H9 (cell line): ENCODE measurements around the gene TCF7L2. TPM values are rescaled to one million over a fixed set of nuclear protein-coding genes. Genes with fewer than 3 reads are reported as not detected.

Source experiments
- DNase-seq: peaks from one replicate; pipeline ENCODE4 v3.0.0-alpha.2; 2017
- H2AFZ ChIP-seq: one replicate; pipeline ENCODE4 v1.6.1; 2013; ENCODE audit warnings: mild to moderate bottlenecking, low read length, control low read depth, moderate library complexity
- H2AK5ac ChIP-seq: 2 replicates; pipeline ENCODE4 v1.6.1; 2013; ENCODE audit warnings: low read length, control low read depth, mixed read lengths; ENCODE audit not compliant: insufficient read length
- H2BK120ac ChIP-seq: one replicate; pipeline ENCODE4 v1.6.1; 2013; ENCODE audit warnings: low read depth, mild to moderate bottlenecking, low read length, control low read depth, inconsistent platforms; ENCODE audit not compliant: poor library complexity, severe bottlenecking
- H2BK12ac ChIP-seq: 2 replicates; pipeline ENCODE4 v1.6.1; 2013; ENCODE audit warnings: low read length, control low read depth, mixed read lengths, low read depth; ENCODE audit not compliant: insufficient read length
- H2BK15ac ChIP-seq: 2 replicates; pipeline ENCODE4 v1.6.1; 2013; ENCODE audit warnings: low read depth, low read length, control low read depth
- H2BK20ac ChIP-seq: one replicate; pipeline ENCODE4 v1.6.1; 2013; ENCODE audit warnings: low read depth, mild to moderate bottlenecking, low read length, control low read depth, inconsistent platforms; ENCODE audit not compliant: poor library complexity, severe bottlenecking
- H2BK5ac ChIP-seq: 2 replicates; pipeline ENCODE4 v1.6.1; 2013; ENCODE audit warnings: low read length, control low read depth, mixed read lengths; ENCODE audit not compliant: insufficient read length
- H3K14ac ChIP-seq: 2 replicates; pipeline ENCODE4 v1.6.1; 2013; ENCODE audit warnings: low read length, control low read depth; ENCODE audit not compliant: insufficient read depth
- H3K18ac ChIP-seq: 2 replicates; pipeline ENCODE4 v1.6.1; 2013; ENCODE audit warnings: low read depth, mild to moderate bottlenecking, mixed read lengths, low read length, control low read depth; ENCODE audit not compliant: insufficient read length
- H3K23ac ChIP-seq: 2 replicates; pipeline ENCODE4 v1.6.1; 2013; ENCODE audit warnings: low read length, control low read depth, mixed read lengths, low read depth; ENCODE audit not compliant: insufficient read length
- H3K23me2 ChIP-seq: 2 replicates; pipeline ENCODE4 v1.6.1; 2013; ENCODE audit warnings: low read depth, mild to moderate bottlenecking, mixed read lengths, low read length, control low read depth; ENCODE audit not compliant: insufficient read length, poor library complexity, severe bottlenecking
- H3K27ac ChIP-seq: 2 replicates; pipeline ENCODE4 v1.5.1; 2013; ENCODE audit warnings: low read length, control low read depth, mixed read lengths, low read depth; ENCODE audit not compliant: insufficient read length
- H3K27me3 ChIP-seq: 2 replicates; pipeline ENCODE4 v1.6.1; 2013; ENCODE audit warnings: low read length, control low read depth, inconsistent platforms; ENCODE audit not compliant: insufficient read depth
- H3K4ac ChIP-seq: 2 replicates; pipeline ENCODE4 v1.6.1; 2013; ENCODE audit warnings: low read depth, mild to moderate bottlenecking, control low read depth, inconsistent platforms, low read length, moderate library complexity
- H3K4me1 ChIP-seq: 2 replicates; pipeline ENCODE4 v1.6.1; 2013; ENCODE audit warnings: low read length, control low read depth, inconsistent platforms; ENCODE audit not compliant: insufficient read depth
- H3K4me2 ChIP-seq: 2 replicates; pipeline ENCODE4 v1.6.1; 2013; ENCODE audit warnings: low read length, control low read depth, mixed read lengths; ENCODE audit not compliant: insufficient read length, insufficient read depth
- H3K56ac ChIP-seq: 2 replicates; pipeline ENCODE4 v1.6.1; 2013; ENCODE audit warnings: low read depth, mild to moderate bottlenecking, mixed read lengths, low read length, control low read depth; ENCODE audit not compliant: insufficient read length
- H3K79me1 ChIP-seq: 2 replicates; pipeline ENCODE4 v1.6.1; 2013; ENCODE audit warnings: low read depth, mild to moderate bottlenecking, moderate library complexity, low read length, control low read depth, inconsistent platforms; ENCODE audit not compliant: insufficient read depth, poor library complexity, severe bottlenecking
- H3K79me2 ChIP-seq: 2 replicates; pipeline ENCODE4 v1.6.1; 2013; ENCODE audit warnings: low read length, control low read depth, inconsistent platforms; ENCODE audit not compliant: insufficient read depth
- H3K9ac ChIP-seq: 2 replicates; pipeline ENCODE4 v1.6.1; 2013; ENCODE audit warnings: low read length, control low read depth, mixed read lengths; ENCODE audit not compliant: insufficient read length; ENCODE audit errors: extremely low read depth
- H3K9me3 ChIP-seq: one replicate; pipeline ENCODE4 v1.6.1; 2013; ENCODE audit warnings: low read depth, low read length, inconsistent platforms; ENCODE audit not compliant: control insufficient read depth
- H3T11ph ChIP-seq: one replicate; pipeline ENCODE4 v1.6.1; 2013; ENCODE audit warnings: mild to moderate bottlenecking, low read length, control low read depth, inconsistent platforms
- H4K20me1 ChIP-seq: one replicate; pipeline ENCODE4 v1.6.1; 2013; ENCODE audit not compliant: control insufficient read depth, insufficient read length, insufficient read depth
- H4K5ac ChIP-seq: 2 replicates; pipeline ENCODE4 v1.6.1; 2013; ENCODE audit warnings: low read depth, mild to moderate bottlenecking, mixed read lengths, low read length, control low read depth; ENCODE audit not compliant: insufficient read length
- H4K8ac ChIP-seq: replicated peaks from 2 replicates; pipeline ENCODE4 v1.6.1; 2013; ENCODE audit warnings: low read length, control low read depth, mixed read lengths, low read depth; ENCODE audit not compliant: insufficient read length
- H4K91ac ChIP-seq: 2 replicates; pipeline ENCODE4 v1.6.1; 2013; ENCODE audit warnings: low read depth, mild to moderate bottlenecking, moderate library complexity, mixed read lengths, low read length, control low read depth; ENCODE audit not compliant: insufficient read length
- H3K27ac Mint-ChIP-seq, 3 experiments: 2 replicates in 2 of 3; 3 replicates in 1 of 3; pipeline ENCODE4 v1.8.0; 2020 to 2021; ENCODE audit warnings: mixed read lengths in 3 of 3, mild to moderate bottlenecking in 1 of 3, moderate library complexity in 1 of 3
- H3K27me3 Mint-ChIP-seq: 2 replicates; pipeline ENCODE4 v1.8.0; 2021; ENCODE audit warnings: low read depth, mild to moderate bottlenecking, moderate library complexity, mixed read lengths
- H3K36me3 Mint-ChIP-seq, 3 experiments: 2 replicates in 2 of 3; 3 replicates in 1 of 3; pipeline ENCODE4 v1.8.0; 2020 to 2021; ENCODE audit warnings: low read depth in 3 of 3, mixed read lengths in 3 of 3; ENCODE audit not compliant: insufficient read depth in 1 of 3
- H3K4me1 Mint-ChIP-seq, 2 experiments: 2 replicates each; pipeline ENCODE4 v1.8.0; 2020; ENCODE audit warnings: mixed read lengths in 2 of 2
- H3K4me3 Mint-ChIP-seq, 2 experiments: 2 replicates in 1 of 2; 3 replicates in 1 of 2; pipeline ENCODE4 v1.8.0; 2020 to 2021; ENCODE audit warnings: mild to moderate bottlenecking in 2 of 2, mixed read lengths in 2 of 2, moderate library complexity in 1 of 2
- H3K9me3 Mint-ChIP-seq, 2 experiments: 2 replicates in 1 of 2; 3 replicates in 1 of 2; pipeline ENCODE4 v1.8.0; 2020; ENCODE audit warnings: mild to moderate bottlenecking in 2 of 2, mixed read lengths in 2 of 2, moderate library complexity in 1 of 2
- CTCF ChIP-seq: fragments of 200-600 bp; sonication (generic); conservative IDR thresholded peaks from 3 replicates; pipeline ENCODE4 v1.8.0; 2021; ENCODE audit warnings: antibody characterized with exemption, mild to moderate bottlenecking
- WGBS: extraction: QIAGEN DNeasy Blood & Tissue Kit; methylation state at CpG from one replicate; pipeline ENCODE4 v1.1.7; 2013; ENCODE audit warnings: missing lambda C conversion rate, low lambda C conversion rate, mixed read lengths; ENCODE audit not compliant: insufficient read length; ENCODE audit errors: extremely low coverage; 5-methylcytosine and 5-hydroxymethylcytosine counted together
- total RNA-seq: library from RNA; stranded (reverse); gene quantifications from 2 replicates; pipeline ENCODE4 v1.2.1, GENCODE V29; 2021

TCF7L2 gene
- total RNA-seq, 1 experiment from 2014 or later = 71.1 TPM

- no peak overlapping the region for H2BK20ac ChIP-seq
Measured at GRCh38 chr10:112932658-112933057, 17.4 kb upstream of the TCF7L2 start.

More at GRCh38 chr10:112932658-112933057, 17.4 kb upstream of the TCF7L2 start:
- Histone ChIP-seq H3K4me1 (peaks cover 5% of the 10 kb centered on the region; the same call in 1 of the 2 replicates), H3K79me2 (no peaks in the 10 kb centered on the region), H2AK5ac (no peak overlapping the region), H3K14ac (no peak overlapping the region), H4K8ac (no peak overlapping the region), H3K4me2 (no peak overlapping the region), H3K56ac (no peak overlapping the region), H4K5ac (no peak overlapping the region), H3K79me1 (no peaks in the 10 kb centered on the region), H2BK5ac (no peak overlapping the region), H4K91ac (no peak overlapping the region), H2BK12ac (no peak overlapping the region), H3K23ac (no peak overlapping the region), H3K4ac (no peak overlapping the region), H3K9ac (no peak overlapping the region), H4K20me1 (no peaks in the 10 kb centered on the region), H2BK15ac (no peak overlapping the region), H3K18ac (no peak overlapping the region), H3T11ph (no peak overlapping the region), H3K27me3 (no peaks in the 10 kb centered on the region), H3K27ac (no peak overlapping the region), H3K23me2 (no peaks in the 10 kb centered on the region), H2AFZ (no peak overlapping the region), H2BK120ac (no peak overlapping the region), H3K9me3 (no peaks in the 10 kb centered on the region)
- H3K27ac Mint-ChIP-seq = no peak overlapping the region
- no peak for DNase-seq
- TF ChIP-seq CTCF = no peak
- peaks cover 0 to 7% of the 10 kb centered on the region in 2 experiments; a peak in 1 of 5 replicates for H3K9me3 Mint-ChIP-seq
- H3K4me3 Mint-ChIP-seq = no peak overlapping the region
- H3K36me3 Mint-ChIP-seq = peaks cover 0 to 10% (median 0%) of the 10 kb centered on the region in 3 experiments; a peak in 2 of 7 replicates
- peaks cover 2% of the 10 kb centered on the region for H3K27me3 Mint-ChIP-seq
- H3K4me1 Mint-ChIP-seq = peaks cover 13 to 19% of the 10 kb centered on the region in 2 experiments
- no CpG with 5 or more reads among the region's 4 CpGs for WGBS
